Endodermal cell (in vitro differentiated cells): ENCODE results near the gene SLC16A9. TPM values are rescaled to one million over a fixed set of nuclear protein-coding genes. Genes with fewer than 3 reads are reported as not detected.

Experiments used
- DNase-seq: peaks from one replicate; pipeline ENCODE4 v3.0.0-alpha.2; 2017
- H3K27ac ChIP-seq: 2 replicates; pipeline ENCODE4 v1.5.1; 2013; ENCODE audit warnings: mild to moderate bottlenecking, low read depth, low read length, moderate library complexity
- H3K27me3 ChIP-seq: 2 replicates; pipeline ENCODE4 v1.6.1; 2013; ENCODE audit warnings: mild to moderate bottlenecking, low read length, moderate library complexity; ENCODE audit not compliant: insufficient read depth, control insufficient read depth, poor library complexity, severe bottlenecking
- H3K36me3 ChIP-seq: 2 replicates; pipeline ENCODE4 v1.7.0; 2013; ENCODE audit warnings: mild to moderate bottlenecking, low read length, moderate library complexity; ENCODE audit not compliant: control insufficient read depth, insufficient read depth
- H3K4me1 ChIP-seq: one replicate; pipeline ENCODE4 v1.7.0; 2013; ENCODE audit warnings: low read length; ENCODE audit not compliant: control insufficient read depth, insufficient read depth
- H3K4me3 ChIP-seq: 2 replicates; pipeline ENCODE4 v1.5.1; 2013; ENCODE audit warnings: mild to moderate bottlenecking, low read length, moderate library complexity
- H3K9ac ChIP-seq: 2 replicates; pipeline ENCODE4 v1.6.1; 2013; ENCODE audit warnings: mild to moderate bottlenecking, low read length, moderate library complexity; ENCODE audit not compliant: poor library complexity, severe bottlenecking; ENCODE audit errors: extremely low read depth
- H3K9me3 ChIP-seq: 2 replicates; pipeline ENCODE4 v1.6.1; 2013; ENCODE audit warnings: mild to moderate bottlenecking, low read length, moderate library complexity; ENCODE audit not compliant: control insufficient read depth
- H3K27ac Mint-ChIP-seq: 2 replicates; pipeline ENCODE4 v1.8.0; 2020; ENCODE audit warnings: mixed read lengths
- H3K27me3 Mint-ChIP-seq: 2 replicates; pipeline ENCODE4 v1.8.0; 2021; ENCODE audit warnings: mild to moderate bottlenecking, mixed read lengths; ENCODE audit not compliant: insufficient read depth
- H3K36me3 Mint-ChIP-seq: 2 replicates; pipeline ENCODE4 v1.8.0; 2020; ENCODE audit warnings: low read depth, mixed read lengths
- H3K4me1 Mint-ChIP-seq: 2 replicates; pipeline ENCODE4 v1.8.0; 2020; ENCODE audit warnings: mixed read lengths
- H3K4me3 Mint-ChIP-seq: 2 replicates; pipeline ENCODE4 v1.8.0; 2020; ENCODE audit warnings: mild to moderate bottlenecking, moderate library complexity, mixed read lengths
- H3K9me3 Mint-ChIP-seq: 2 replicates; pipeline ENCODE4 v1.8.0; 2020; ENCODE audit warnings: mild to moderate bottlenecking, mixed read lengths
- WGBS, 2 experiments: methylation state at CpG; one replicate each; pipeline versions ENCODE4 v1.1.5 to v1.1.7; 2013; ENCODE audit warnings: missing lambda C conversion rate in 2 of 2, mixed read lengths in 1 of 2; ENCODE audit not compliant: insufficient coverage in 1 of 2, insufficient read length in 1 of 2; 5-methylcytosine and 5-hydroxymethylcytosine counted together
- total RNA-seq, 2 donors: library from RNA; stranded (reverse); fragmentation: NEBNext Ultra II Directional in 1 of 2; extraction: Animal tissue kit (Norgen Biotek cat#: 25700) in 1 of 2; gene quantifications; 2 replicates in 1 of 2; 3 replicates in 1 of 2; pipeline ENCODE4 v1.2.1, GENCODE V29; 2021
- TF ChIP-seq, protein P1 (sequence below): fragments of 200-600 bp; sonication (generic); conservative IDR thresholded peaks from 2 replicates; pipeline ENCODE4 v1.5.0; 2021; ENCODE audit warnings: antibody characterized with exemption, mild to moderate bottlenecking

SLC16A9 gene
- total RNA-seq, 2 donors from 2014 or later: 4.9 to 19.3 TPM

DNA sequence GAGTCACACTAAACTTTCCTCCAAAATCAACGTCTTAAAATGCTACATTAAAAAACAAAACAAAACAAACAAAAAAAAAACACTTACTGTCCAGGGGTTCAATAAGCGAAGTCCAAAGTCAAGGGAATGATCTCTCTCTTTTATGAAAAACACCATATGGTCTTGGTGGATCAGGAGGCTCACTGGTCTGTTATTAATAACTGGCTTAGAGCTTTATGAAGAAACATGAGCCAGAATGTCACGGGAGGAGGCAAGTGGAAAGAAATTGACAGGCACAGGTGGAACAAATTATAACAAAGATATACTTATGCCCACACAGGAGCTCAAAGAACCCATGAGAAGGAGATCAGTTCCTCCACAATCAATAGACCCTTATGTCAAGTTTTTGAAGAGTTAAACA, 43.6 kb upstream of the SLC16A9 start, which contains the start of gene MRLN:
MRLN (minus strand) TSS at position 189 of the 400 bp plus-strand sequence.
- Histone ChIP-seq H3K36me3 (no peaks in the 10 kb centered on the region), H3K9me3 (no peaks in the 10 kb centered on the region), H3K4me1 (no peaks in the 10 kb centered on the region), H3K27ac (no peak within 1 kb of the TSS), H3K27me3 (no peaks in the 10 kb centered on the region), H3K9ac (no peak within 1 kb of the TSS), H3K4me3 (no peak within 1 kb of the TSS)
- no peak for DNase-seq
- Mint-ChIP-seq H3K9me3 (no peaks in the 10 kb centered on the region), H3K27me3 (no peaks in the 10 kb centered on the region), H3K27ac (no peak within 1 kb of the TSS), H3K4me3 (no peak within 1 kb of the TSS), H3K4me1 (no peaks in the 10 kb centered on the region), H3K36me3 (no peaks in the 10 kb centered on the region)
- WGBS, 2 experiments: 84% methylated on average over 3 of the region's 3 CpGs; no CpG with 5 or more reads in 1 of the 2 experiments
- TF ChIP-seq, protein P1, sequence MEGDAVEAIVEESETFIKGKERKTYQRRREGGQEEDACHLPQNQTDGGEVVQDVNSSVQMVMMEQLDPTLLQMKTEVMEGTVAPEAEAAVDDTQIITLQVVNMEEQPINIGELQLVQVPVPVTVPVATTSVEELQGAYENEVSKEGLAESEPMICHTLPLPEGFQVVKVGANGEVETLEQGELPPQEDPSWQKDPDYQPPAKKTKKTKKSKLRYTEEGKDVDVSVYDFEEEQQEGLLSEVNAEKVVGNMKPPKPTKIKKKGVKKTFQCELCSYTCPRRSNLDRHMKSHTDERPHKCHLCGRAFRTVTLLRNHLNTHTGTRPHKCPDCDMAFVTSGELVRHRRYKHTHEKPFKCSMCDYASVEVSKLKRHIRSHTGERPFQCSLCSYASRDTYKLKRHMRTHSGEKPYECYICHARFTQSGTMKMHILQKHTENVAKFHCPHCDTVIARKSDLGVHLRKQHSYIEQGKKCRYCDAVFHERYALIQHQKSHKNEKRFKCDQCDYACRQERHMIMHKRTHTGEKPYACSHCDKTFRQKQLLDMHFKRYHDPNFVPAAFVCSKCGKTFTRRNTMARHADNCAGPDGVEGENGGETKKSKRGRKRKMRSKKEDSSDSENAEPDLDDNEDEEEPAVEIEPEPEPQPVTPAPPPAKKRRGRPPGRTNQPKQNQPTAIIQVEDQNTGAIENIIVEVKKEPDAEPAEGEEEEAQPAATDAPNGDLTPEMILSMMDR: no peak

DNA sequence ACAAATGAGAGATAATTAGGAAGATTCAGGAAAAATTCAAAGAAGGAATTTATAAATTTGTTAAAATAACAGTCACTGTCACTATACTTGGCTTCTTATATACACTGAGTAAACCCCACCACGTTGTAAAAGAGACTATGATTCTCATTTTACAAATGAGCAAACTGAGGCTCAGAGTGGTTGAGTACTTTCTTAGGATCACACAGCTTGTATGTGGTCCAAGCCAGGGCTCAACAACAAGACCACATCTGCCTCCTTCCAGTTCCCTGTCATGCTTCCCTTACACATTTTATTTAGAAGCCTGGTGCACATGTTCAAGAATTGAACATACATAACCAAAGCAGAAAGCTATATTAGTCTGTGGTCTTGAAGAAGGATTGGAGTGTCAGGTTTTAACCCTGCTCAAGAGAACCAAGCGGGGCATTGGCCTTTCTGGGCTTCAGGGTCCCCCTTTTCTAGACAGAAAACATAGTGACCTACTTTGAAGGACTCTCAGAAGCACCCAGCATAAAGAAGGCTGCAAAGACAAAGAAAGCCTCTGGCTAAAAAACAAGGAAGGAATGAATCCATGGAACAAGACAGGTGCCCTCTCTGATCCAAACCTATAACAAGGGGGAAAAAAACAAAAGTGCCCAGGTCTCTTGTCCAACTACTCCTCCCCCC, 42.8 kb upstream of the SLC16A9 start:
- 73% methylated on average over 2 of the region's 2 CpGs; no CpG with 5 or more reads in 1 of the 2 experiments for WGBS, 2 experiments
- Histone ChIP-seq H3K27ac (no peak overlapping the region), H3K9me3 (no peaks in the 10 kb centered on the region), H3K4me3 (no peak overlapping the region), H3K9ac (no peak overlapping the region), H3K4me1 (no peaks in the 10 kb centered on the region), H3K36me3 (no peaks in the 10 kb centered on the region), H3K27me3 (no peaks in the 10 kb centered on the region)
- no peaks in the 10 kb centered on the region for H3K9me3 Mint-ChIP-seq
- no peak overlapping the region for H3K4me3 Mint-ChIP-seq
- H3K36me3 Mint-ChIP-seq: no peaks in the 10 kb centered on the region
- no peaks in the 10 kb centered on the region for H3K27me3 Mint-ChIP-seq
- H3K27ac Mint-ChIP-seq: no peak overlapping the region
- DNase-seq: no peak
- H3K4me1 Mint-ChIP-seq: no peaks in the 10 kb centered on the region
- TF ChIP-seq, protein P1: no peak

DNA sequence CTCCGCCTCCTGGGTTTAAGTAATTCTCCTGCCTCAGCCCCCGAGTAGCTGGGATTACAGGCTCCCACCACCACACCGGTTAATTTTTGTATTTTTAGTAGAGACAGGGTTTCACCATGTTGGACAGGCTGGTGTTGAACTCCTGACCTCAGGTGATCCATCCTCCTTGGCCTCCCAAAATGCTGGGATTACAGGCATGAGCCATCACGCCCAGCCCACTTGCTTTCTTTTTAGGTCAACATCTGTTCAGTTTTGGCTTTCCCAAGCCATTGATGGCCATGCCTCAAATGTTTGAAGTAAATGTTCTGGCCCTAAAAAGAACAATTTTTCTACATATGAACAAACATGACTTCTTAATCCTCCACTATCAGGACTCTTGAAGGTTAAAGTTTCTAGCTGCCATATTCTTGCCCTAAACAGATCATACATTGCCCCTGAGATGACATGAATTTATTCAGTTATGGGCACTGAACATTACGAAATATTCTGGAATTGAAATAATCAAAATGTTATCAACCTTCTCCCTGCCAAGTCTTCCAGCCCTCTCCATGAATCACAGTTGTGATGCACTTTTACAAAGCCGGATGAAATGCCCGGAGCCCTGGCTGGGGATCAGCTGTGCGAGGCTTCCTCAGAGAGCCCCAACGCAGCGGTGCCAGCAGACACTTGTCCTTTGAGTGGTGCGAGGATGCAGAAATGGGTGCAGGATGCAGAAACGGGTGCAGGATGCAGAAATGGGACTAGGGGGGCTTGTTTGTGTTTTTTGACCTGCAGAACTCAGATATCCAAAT, 40.7 kb upstream of the SLC16A9 start:
- Histone ChIP-seq H3K36me3 (no peaks in the 10 kb centered on the region), H3K9me3 (no peaks in the 10 kb centered on the region), H3K27me3 (no peaks in the 10 kb centered on the region), H3K4me1 (no peaks in the 10 kb centered on the region), H3K4me3 (no peak overlapping the region), H3K9ac (no peak overlapping the region), H3K27ac (no peak overlapping the region)
- DNase-seq: no peak
- Mint-ChIP-seq H3K4me3 (no peak overlapping the region), H3K36me3 (no peaks in the 10 kb centered on the region), H3K9me3 (peaks cover 4% of the 10 kb centered on the region), H3K27ac (no peak overlapping the region), H3K4me1 (no peaks in the 10 kb centered on the region), H3K27me3 (no peaks in the 10 kb centered on the region)
- TF ChIP-seq, protein P1: no peak
- 87 to 88% methylated on average over 8 to 12 of the region's 12 CpGs for WGBS, 2 experiments
